GM12878 (cell line): Measurements from ENCODE around the gene IER2. TPM values are rescaled to one million over a fixed set of nuclear protein-coding genes. Genes with fewer than 3 reads are reported as not detected.

Source experiments
- ATAC-seq: fragments of 200-7000 bp; cut with Tn5 transposase; 3 replicates; pipeline ENCODE4 v1.9.1; 2020; ENCODE audit warnings: mild to moderate bottlenecking, moderate library complexity
- BruUV-seq: library from RNA; stranded (reverse); fragments of 400-500 nt; replicated peaks from 2 replicates; lab custom pipeline; 2021; lab: Mats Ljungman, UMichigan
- CTCF ChIA-PET: fragments of 300-600 bp; sonication (Branson Sonifier 250); formaldehyde crosslinking; extraction: SDS; loops from one replicate; lab custom pipeline; 2021; ENCODE audit warnings: inconsistent platforms; lab: Yijun Ruan, JAX
- POLR2A ChIA-PET: fragments of 350-600 bp; formaldehyde crosslinking; extraction: SDS; loops from one replicate; lab custom pipeline; 2021; ENCODE audit warnings: inconsistent platforms; lab: Charles Lee
- RAD21 ChIA-PET: fragments of 300-600 bp; sonication (Branson Sonifier 250); formaldehyde crosslinking; loops from one replicate; lab custom pipeline; 2023; ENCODE audit warnings: antibody characterized with exemption; ENCODE audit not compliant: unreplicated experiment; lab: Charles Lee
- SMC1A ChIA-PET: fragments of 300-600 bp; sonication (Branson Sonifier 250); formaldehyde crosslinking; loops from one replicate; lab custom pipeline; 2023; ENCODE audit not compliant: unreplicated experiment, uncharacterized antibody; lab: Charles Lee
- DNase-seq: peaks from one replicate; pipeline ENCODE4 v3.0.0-alpha.2; 2011; ENCODE audit warnings: low read depth, low spot score
- FAIRE-seq: peaks from 3 replicates; lab custom pipeline; 2011; peaks lifted over from hg19 to GRCh38; lab: Jason Lieb, UNC
- H2AFZ ChIP-seq: 2 replicates; pipeline ENCODE4 v1.6.0; 2011; ENCODE audit warnings: low read depth, low read length, control low read depth; ENCODE audit not compliant: control insufficient read depth
- H3K27ac ChIP-seq: 2 replicates; pipeline ENCODE4 v1.5.1; 2011; ENCODE audit warnings: control low read depth; ENCODE audit not compliant: control insufficient read depth, insufficient read depth
- H3K27me3 ChIP-seq, 2 experiments: replicated peaks in 1 of 2; 2 replicates each; pipeline versions ENCODE4 v1.6.0 to v1.6.1; 2011; ENCODE audit warnings: low read length in 1 of 2; ENCODE audit not compliant: control insufficient read depth in 2 of 2, insufficient read depth in 2 of 2
- H3K36me3 ChIP-seq, 2 experiments: 2 replicates each; pipeline ENCODE4 v1.5.1; 2011; ENCODE audit warnings: low read length in 1 of 2; ENCODE audit not compliant: control insufficient read depth in 2 of 2, insufficient read depth in 2 of 2
- H3K4me1 ChIP-seq: 2 replicates; pipeline ENCODE4 v1.6.1; 2011; ENCODE audit warnings: mild to moderate bottlenecking, low read length, moderate library complexity, mixed read lengths; ENCODE audit not compliant: control insufficient read depth, insufficient read depth
- H3K4me2 ChIP-seq: 2 replicates; pipeline ENCODE4 v1.6.0; 2011; ENCODE audit warnings: control low read depth; ENCODE audit not compliant: control insufficient read depth, insufficient read depth
- H3K4me3 ChIP-seq: fragments of 200-600 bp; sonication (generic); 2 replicates; pipeline ENCODE4 v1.5.1; 2016
- H3K79me2 ChIP-seq: 2 replicates; pipeline ENCODE4 v1.6.0; 2011; ENCODE audit warnings: low read length; ENCODE audit not compliant: control insufficient read depth, insufficient read depth
- H3K9ac ChIP-seq: 2 replicates; pipeline ENCODE4 v1.8.0; 2011; ENCODE audit warnings: low read length, control low read depth, mixed read lengths; ENCODE audit not compliant: control insufficient read depth, insufficient read depth
- H3K9me3 ChIP-seq: replicated peaks from 3 replicates; pipeline ENCODE4 v1.5.1; 2011; ENCODE audit warnings: mild to moderate bottlenecking, low read length; ENCODE audit not compliant: control insufficient read depth, insufficient read depth
- H4K20me1 ChIP-seq: 2 replicates; pipeline ENCODE4 v1.6.0; 2011; ENCODE audit not compliant: control insufficient read depth, insufficient read depth
- BACH1 ChIP-seq: fragments of 450-650 bp; IDR thresholded peaks from 2 replicates; pipeline ENCODE4 v1.6.1; 2017; ENCODE audit warnings: mild to moderate bottlenecking, borderline replicate concordance
- CEBPB ChIP-seq, 2 experiments: fragments of 150-350 bp in 1 of 2; IDR thresholded peaks; 2 replicates each; pipeline ENCODE4 v1.6.1; 2012 to 2014; ENCODE audit warnings: low read depth in 2 of 2, low read length in 2 of 2, borderline replicate concordance in 1 of 2, inconsistent platforms in 1 of 2
- CREB1 ChIP-seq: IDR thresholded peaks from 2 replicates; pipeline ENCODE4 v1.6.1; 2012; ENCODE audit warnings: low read depth, mild to moderate bottlenecking, inconsistent platforms
- HDAC2 ChIP-seq: fragments of 200-600 bp; sonication (generic); IDR thresholded peaks from 2 replicates; pipeline ENCODE4 v1.6.1; 2017
- MTA3 ChIP-seq: IDR thresholded peaks from 2 replicates; pipeline ENCODE4 v1.6.1; 2012; ENCODE audit warnings: low read length, inconsistent platforms, borderline replicate concordance
- NR2F1 ChIP-seq: fragments of 450-650 bp; conservative IDR thresholded peaks from 2 replicates; pipeline ENCODE4 v1.6.1; 2017; ENCODE audit warnings: mild to moderate bottlenecking
- PML ChIP-seq: IDR thresholded peaks from 2 replicates; pipeline ENCODE4 v1.6.1; 2012; ENCODE audit warnings: low read length, inconsistent platforms
- SMC3 ChIP-seq: IDR thresholded peaks from 2 replicates; pipeline ENCODE4 v1.6.1; 2011; ENCODE audit warnings: low read length, improper control_type of control experiment, borderline replicate concordance
- TAF1 ChIP-seq: IDR thresholded peaks from 2 replicates; pipeline ENCODE4 v1.6.1; 2011; ENCODE audit warnings: mild to moderate bottlenecking, low read depth, low read length, borderline replicate concordance
- TCF12 ChIP-seq: IDR thresholded peaks from 2 replicates; pipeline ENCODE4 v1.6.1; 2011; ENCODE audit warnings: low read depth, mild to moderate bottlenecking, low read length
- USF1 ChIP-seq: IDR thresholded peaks from 2 replicates; pipeline ENCODE4 v1.6.1; 2011; ENCODE audit warnings: borderline replicate concordance, low read depth, mild to moderate bottlenecking, moderate library complexity, mixed read lengths, low read length; ENCODE audit not compliant: insufficient read depth; ENCODE audit errors: extremely low read length
- ZNF274 ChIP-seq: IDR thresholded peaks from one replicate; pipeline ENCODE4 v1.8.0; 2011; ENCODE audit not compliant: insufficient read length, insufficient read depth
- ZSCAN29 ChIP-seq: fragments of 450-650 bp; IDR thresholded peaks from 2 replicates; pipeline ENCODE4 v1.6.1; 2017; ENCODE audit warnings: mild to moderate bottlenecking, moderate library complexity
- WGBS: methylation state at CpG from one replicate; pipeline ENCODE4 v1.1.6; 2016; ENCODE audit warnings: low lambda C conversion rate; ENCODE audit not compliant: insufficient replicate concordance, insufficient coverage; ENCODE audit errors: missing lambda C conversion rate; 5-methylcytosine and 5-hydroxymethylcytosine counted together
- in situ Hi-C: fragments of 300-500 bp; cut with MboI; formaldehyde crosslinking; loops from 9 replicates; pipeline ENCODE4 v1.14.3; 2018; ENCODE audit warnings: mixed read lengths
- intact Hi-C: fragments of 100-400 bp; cut with micrococcal nuclease; formaldehyde crosslinking; loops from one replicate; pipeline ENCODE4 v1.14.2; 2022; ENCODE audit not compliant: unreplicated experiment
- polyA plus RNA-seq, 11 experiments: library from polyadenylated mRNA; depleted of rRNA in 4 of 11; unstranded in 6 of 11; stranded (reverse) in 5 of 11; fragments of >200 nt; fragmentation: Nextera tagmentation in 4 of 11; fragmentation: Illumina TruSeq in 1 of 11; extraction: Ambion mirVana in 4 of 11; extraction: Trizol in 1 of 11; gene quantifications; 1 replicate in 1 of 11; 2 replicates in 10 of 11; pipeline versions ENCODE4 v1.2.1 to v1.2.3, GENCODE V29; 2011 to 2016; ENCODE audit warnings: inconsistent platforms in 2 of 11, missing spikeins in 2 of 11, low read depth in 1 of 11
- total RNA-seq, 4 experiments: library from RNA; depleted of rRNA in 3 of 4; stranded (reverse); fragments of >200 nt in 3 of 4; fragmentation: Illumina TruSeq in 1 of 4; extraction: Trizol in 1 of 4; gene quantifications; 2 replicates each; pipeline versions ENCODE4 v1.2.1 to v1.2.3, GENCODE V29; 2013 to 2021

The IER2 gene
- total and polyA plus RNA-seq, 10 of the 15 experiments (the other 5 are each of a cell fraction or from before 2014, with no cell fraction given), result 2.8 to 94.5 (median 24.9) TPM

DNA sequence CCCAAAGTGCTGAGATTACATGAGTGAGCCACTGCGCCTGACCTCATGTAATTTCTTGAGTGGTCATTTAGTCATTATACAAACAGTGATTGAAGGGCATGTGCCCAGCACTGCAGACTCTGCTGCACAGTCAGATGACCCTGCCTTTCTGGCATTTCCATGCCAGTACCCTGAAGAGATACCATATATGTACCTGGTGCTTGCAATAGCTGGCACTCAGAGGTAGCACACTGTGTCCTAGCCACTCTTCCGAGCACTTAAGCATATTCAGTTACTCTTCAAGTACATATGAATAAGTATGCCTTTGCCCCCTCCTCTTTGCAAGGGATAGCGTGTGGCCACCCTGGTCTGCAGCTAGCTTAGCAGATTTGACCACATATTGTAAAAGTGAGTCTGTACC is 15.6 kb upstream of the IER2 start:
- 96% methylated on average over 3 of the region's 3 CpGs for WGBS
- H3K36me3 ChIP-seq, result peaks cover 11 to 32% of the 10 kb centered on the region in 2 experiments

GRCh38 chr19:13135068-13136062 is 14.8 kb upstream of the IER2 start:
- in situ Hi-C loops, result no loop called here
- peaks cover 11 to 32% of the 10 kb centered on the region in 2 experiments for H3K36me3 ChIP-seq

More for the DNA sequence above, 15.6 kb upstream of the IER2 start:
- DNase-seq, result no peak
- Histone ChIP-seq H3K4me2 (no peak overlapping the region), H2AFZ (no peak overlapping the region), H4K20me1 (no peaks in the 10 kb centered on the region; the same call in 1 of the 2 replicates), H3K9me3 (no peaks in the 10 kb centered on the region), H3K9ac (no peak overlapping the region), H3K27me3 (no peaks in the 10 kb centered on the region), H3K79me2 (peaks cover 2% of the 10 kb centered on the region), H3K4me3 (no peak overlapping the region), H3K4me1 (no peaks in the 10 kb centered on the region), H3K27ac (no peak overlapping the region)
- in situ Hi-C loops (no loop called here), intact Hi-C loops (no loop called here)
- ATAC-seq, result no peak
- BruUV-seq, result no TSS peak
- ChIA-PET POLR2A (no interaction called here), SMC1A (no interaction called here), RAD21 (no interaction called here), CTCF (interaction anchor here (0.6 kb wide), 1 partner anchor 100 kb away, joined by 3 read pairs; no protein-coding TSS in a partner anchor)
- no peak for FAIRE-seq
- TF ChIP-seq MTA3, result no peak
- no peak for TF ChIP-seq HDAC2
- TF ChIP-seq TAF1, result no peak
- TF ChIP-seq NR2F1, result no peak
- TF ChIP-seq, all 136 proteins: peak for 0

More at GRCh38 chr19:13135068-13136062, 14.8 kb upstream of the IER2 start:
- H3K9me3 ChIP-seq, result no peaks in the 10 kb centered on the region
- H3K27me3 ChIP-seq, result no peaks in the 10 kb centered on the region
- WGBS, result 95% methylated on average over 59 of the region's 60 CpGs
- BruUV-seq, result no TSS peak
- DNase-seq (no peak), ATAC-seq (no peak), FAIRE-seq (no peak)
- no peaks in the 10 kb centered on the region for H3K4me1 ChIP-seq
- H3K79me2 ChIP-seq, result peaks cover 2% of the 10 kb centered on the region
- ChIA-PET CTCF (no interaction called here), POLR2A (no interaction called here), RAD21 (no interaction called here), SMC1A (no interaction called here)
- TF ChIP-seq BACH1 (no peak), PML (no peak), CREB1 (no peak), SMC3 (no peak), USF1 (no peak), ZNF274 (no peak), ZSCAN29 (no peak), TCF12 (no peak), CEBPB (IDR thresholded peaks at IDR 0.05; ENCODE audit: borderline replicate concordance in 1 of 2, low read depth in 2 of 2, low read length in 2 of 2) (no peak)
- H3K9ac ChIP-seq, result no peak overlapping the region
- H2AFZ ChIP-seq, result no peak overlapping the region
- H3K4me2 ChIP-seq, result no peak overlapping the region
- no peaks in the 10 kb centered on the region; the same call in 1 of the 2 replicates for H4K20me1 ChIP-seq
- H3K4me3 ChIP-seq, result no peak overlapping the region
- no peak overlapping the region for H3K27ac ChIP-seq
- intact Hi-C loops, result no loop called here
